Esophagus mucosa (tissue), 1 donor: ENCODE measurements around the gene MSLN. TPM values are rescaled to one million over a fixed set of nuclear protein-coding genes. Genes with fewer than 3 reads are reported as not detected.
"Not testable (repeated sequence)": the region's sequence is repeated elsewhere in the genome, so short reads cannot be mapped to it uniquely, and the experiment has no call there.

ENCODE experiments used
- ATAC-seq: fragments of 200-7000 bp; cut with Tn5 transposase; one replicate; pipeline ENCODE4 v1.9.1; 2020
- total RNA-seq: library from RNA; stranded (reverse); gene quantifications from one replicate; pipeline ENCODE4 v1.2.4, GENCODE V29; 2023
- donor health status: DM: yes; HTN: yes; CAD: no.

The MSLN gene
- total RNA-seq, 1 donor from 2014 or later, result 2.8 TPM

- ATAC-seq, result no peak
These were observed 1.3 kb downstream of the MSLN start for GRCh38 chr16:761625-762513.

- ATAC-seq, result no peak
These were observed 2.2 kb downstream of the MSLN start for GRCh38 chr16:762595-763268.

- ATAC-seq, result no peak
These were observed 3.0 kb downstream of the MSLN start for GRCh38 chr16:763369-764183.

- no peak for ATAC-seq
These were observed 3.7 kb downstream of the MSLN start for GRCh38 chr16:764184-764750.

- no peak for ATAC-seq
These were observed 4.4 kb downstream of the MSLN start for GRCh38 chr16:764848-765487.

- no peak for ATAC-seq
These were observed 4.9 kb downstream of the MSLN start for GRCh38 chr16:765488-765865.

GRCh38 chr16:766008-766819 lies 5.7 kb downstream of the MSLN start:
- no peak for ATAC-seq

GRCh38 chr16:766820-767640 lies 6.5 kb downstream of the MSLN start:
- no peak for ATAC-seq

- no peak for ATAC-seq
These were observed 7.3 kb downstream of the MSLN start for GRCh38 chr16:767743-768235.

GRCh38 chr16:768428-768827 lies 7.9 kb downstream of the MSLN start:
- ATAC-seq, result peak; percentile 59

- no peak for ATAC-seq
These were observed 8.8 kb downstream of the MSLN start for GRCh38 chr16:769184-769784.

GRCh38 chr16:769934-770333 lies 9.4 kb downstream of the MSLN start:
- no peak for ATAC-seq

GRCh38 chr16:770411-770810 lies 9.9 kb downstream of the MSLN start:
- no peak for ATAC-seq

- ATAC-seq, result no peak
These were observed 12.4 kb downstream of the MSLN start for GRCh38 chr16:772959-773358.

GRCh38 chr16:774086-775001 lies 13.8 kb downstream of the MSLN start:
- ATAC-seq, result peak; percentile 9

GRCh38 chr16:775236-775796 lies 14.8 kb downstream of the MSLN start:
- ATAC-seq, result no peak

GRCh38 chr16:776298-776697 lies 15.8 kb downstream of the MSLN start:
- not testable (repeated sequence) for ATAC-seq

- ATAC-seq, result no peak
These were observed 16.3 kb downstream of the MSLN start for GRCh38 chr16:776824-777223.
